ENCODE results near the gene ZNF763.
"Not testable (repeated sequence)": the region's sequence is repeated elsewhere in the genome, so short reads cannot be mapped to it uniquely, and the experiment has no call there.

ZNF763 gene

GRCh38 chr19:11973019-11973810 lies 8.4 kb downstream of the ZNF763 start:
- DNase-seq = no peak

- no peak for DNase-seq
These were observed 13.8 kb downstream of the ZNF763 start for GRCh38 chr19:11978492-11979100.

- DNase-seq = no peak
These were observed 14.7 kb downstream of the ZNF763 start for GRCh38 chr19:11979527-11979926.

DNA sequence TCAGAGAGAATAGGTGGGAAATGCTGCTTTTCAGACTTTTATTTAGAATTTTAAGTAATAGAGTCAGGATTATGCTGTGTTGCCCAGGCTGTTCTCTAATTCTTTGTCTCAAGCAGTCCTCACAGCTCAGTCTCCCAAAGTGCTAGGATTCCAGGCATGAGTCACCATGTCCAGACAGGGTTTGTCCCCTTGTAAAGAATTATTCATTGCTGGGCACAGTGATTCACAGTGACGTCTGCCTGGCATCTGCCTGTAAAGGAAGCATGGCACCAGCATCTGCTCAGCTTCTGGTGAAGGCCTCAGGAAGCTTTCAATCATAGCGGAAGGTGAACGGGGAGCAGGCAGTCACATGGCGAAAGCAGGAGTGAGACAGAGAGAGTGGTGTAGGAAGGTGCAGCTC lies 17.7 kb downstream of the ZNF763 start:
- no peak for DNase-seq

- DNase-seq = no peak
These were observed 20.1 kb downstream of the ZNF763 start for GRCh38 chr19:11984986-11985385.

- no peak for DNase-seq
These were observed 21.9 kb downstream of the ZNF763 start for GRCh38 chr19:11986754-11987153.

DNA sequence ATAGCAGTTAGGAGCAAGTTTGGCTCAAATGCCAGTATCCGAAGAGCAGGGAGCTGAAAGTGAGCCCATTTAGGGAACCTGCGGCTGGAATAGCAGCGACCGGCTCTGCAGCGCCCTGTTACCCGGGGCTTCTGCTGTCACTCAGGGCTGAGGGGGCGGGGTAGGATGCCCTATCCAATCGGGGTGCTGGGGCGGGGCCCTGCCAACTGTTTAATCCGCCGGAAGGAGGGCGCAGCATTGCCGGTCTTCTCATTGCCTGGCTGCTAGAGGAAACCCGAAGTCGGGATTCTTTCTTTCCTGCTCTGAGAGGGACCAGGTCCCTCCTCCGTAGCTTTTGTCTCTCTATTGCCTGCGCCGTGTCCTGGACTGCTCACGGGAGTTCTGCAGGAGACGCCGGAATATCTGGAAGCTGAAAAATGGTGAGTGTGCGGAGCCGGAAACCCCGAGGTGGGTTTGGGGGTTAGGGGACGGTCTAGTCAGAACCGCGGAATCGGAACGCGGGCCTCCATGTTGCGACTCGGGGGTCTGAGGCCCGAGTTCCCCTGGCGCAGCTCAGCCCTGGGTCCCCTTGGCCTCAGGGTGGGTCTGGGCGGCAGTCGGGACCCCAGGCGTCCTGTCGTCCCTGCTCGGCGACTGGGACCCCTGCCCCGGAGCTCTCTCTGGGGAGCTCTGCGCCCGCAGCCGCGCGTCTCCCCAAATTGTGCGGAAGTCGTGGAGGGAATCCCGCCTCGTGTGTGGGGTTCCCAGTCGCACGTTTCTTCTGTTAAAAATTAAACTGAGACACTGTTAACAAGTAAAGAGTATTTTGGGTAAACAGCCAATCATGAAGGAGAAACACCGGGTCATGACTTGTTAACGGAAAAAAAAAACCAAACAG lies 22.8 kb downstream of the ZNF763 start:
- DNase-seq = peak; percentile 92

GRCh38 chr19:11989112-11989456 lies 24.2 kb downstream of the ZNF763 start:
- no peak for DNase-seq

DNA sequence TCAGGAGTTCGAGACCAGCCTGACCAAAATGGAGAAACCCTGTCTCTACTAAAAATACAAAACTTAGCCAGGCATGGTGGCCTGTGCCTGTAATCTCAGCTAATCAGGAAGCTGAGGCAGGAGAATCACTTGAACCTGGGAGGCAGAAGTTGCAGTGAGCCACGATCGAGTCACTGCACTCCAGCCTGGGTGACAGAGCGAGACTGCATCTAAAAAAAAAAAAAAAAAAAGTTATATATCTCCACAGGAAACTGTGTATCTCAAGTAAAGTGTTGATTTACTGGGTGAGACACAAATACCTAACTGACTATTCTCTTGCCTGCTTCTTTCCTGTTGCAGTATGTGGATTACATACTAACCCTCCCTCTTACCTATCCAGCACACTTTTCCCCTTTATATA lies 27.1 kb downstream of the ZNF763 start:
- not testable (repeated sequence) for DNase-seq

DNA sequence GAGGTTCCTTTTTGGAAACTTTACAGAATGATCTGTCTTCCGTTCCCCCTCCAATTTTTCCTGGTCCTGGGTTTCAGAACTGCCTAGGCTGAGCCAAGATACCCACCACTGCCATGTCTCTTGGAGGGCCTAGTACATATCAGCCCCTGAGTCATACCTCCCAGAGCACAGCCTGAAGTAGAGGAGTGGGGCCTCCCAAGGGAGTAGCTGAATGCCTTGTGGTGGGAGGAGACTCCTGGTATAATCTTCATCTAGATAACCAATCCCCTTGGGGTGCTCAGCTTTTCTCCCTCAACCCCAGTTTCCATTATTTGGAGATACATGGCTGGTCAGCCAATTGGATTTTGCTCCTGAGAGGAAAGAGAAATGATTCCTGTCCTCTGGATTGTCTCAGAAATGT lies 30.3 kb downstream of the ZNF763 start:
- DNase-seq = no peak

GRCh38 chr19:12000152-12000981 lies 35.5 kb downstream of the ZNF763 start:
- no peak for DNase-seq

DNA sequence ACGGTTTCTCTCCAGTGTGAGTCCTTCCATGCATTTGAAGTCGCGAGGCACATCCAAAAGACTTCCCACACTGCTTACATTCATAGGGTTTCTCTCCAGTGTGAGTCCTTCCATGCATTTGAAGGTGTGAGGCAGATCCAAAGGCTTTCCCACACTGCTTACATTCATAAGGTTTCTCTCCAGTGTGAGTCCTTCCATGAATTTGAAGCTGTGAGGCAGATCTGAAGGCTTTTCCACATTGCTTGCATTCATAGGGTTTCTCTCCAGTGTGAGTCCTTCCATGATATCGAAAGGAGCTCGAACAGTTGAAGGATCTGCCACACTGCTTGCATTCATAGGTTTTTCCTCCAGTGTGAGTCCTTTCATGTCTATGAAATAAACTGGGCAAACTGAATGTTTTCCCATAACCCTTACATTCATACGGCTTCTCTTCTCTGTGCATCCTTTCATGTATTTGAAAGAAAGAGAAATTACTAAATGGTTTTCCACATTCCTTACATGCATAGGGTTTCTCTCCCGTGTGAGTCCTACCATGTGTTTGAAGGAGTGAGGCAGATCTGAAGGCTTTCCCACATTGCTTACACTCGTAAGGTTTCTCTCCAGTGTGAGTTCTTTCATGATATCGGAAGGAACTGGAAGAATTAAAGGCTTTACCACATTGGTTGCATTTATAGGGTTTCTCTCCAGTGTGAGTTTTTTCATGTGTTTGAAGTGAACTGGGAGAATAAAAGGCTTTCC lies 50.3 kb downstream of the ZNF763 start:
- DNase-seq = no peak

DNA sequence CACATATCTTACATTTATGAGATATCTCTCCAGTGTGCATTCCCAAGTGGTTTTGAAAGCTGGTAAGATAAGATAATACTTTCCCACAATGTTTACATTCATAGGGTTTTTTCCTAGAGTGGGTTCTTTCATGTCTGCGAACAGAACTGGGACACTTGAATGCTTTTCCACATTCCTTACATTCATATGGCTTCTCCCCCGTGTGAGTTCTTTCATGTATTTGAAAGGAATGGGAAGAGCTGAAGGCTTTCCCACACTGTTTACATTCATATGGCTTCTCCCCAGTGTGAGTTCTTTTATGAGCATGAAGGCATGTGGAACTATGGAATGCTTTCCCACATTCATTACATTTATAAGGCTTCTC lies 50.9 kb downstream of the ZNF763 start:
- no peak for DNase-seq

Data from activated CD8-positive, alpha-beta memory T cell treated with anti-CD3 and anti-CD28 coated beads, Interleukin-2, amount 50 U/mL, for 48 hours (primary cell).